T-cell (primary cell): ENCODE measurements around the gene ASAP3. TPM values are rescaled to one million over a fixed set of nuclear protein-coding genes. Genes with fewer than 3 reads are reported as not detected.
A peak's percentile ranks its signal among the peaks of the same experiment; 100 is the strongest.

Experiments
- ATAC-seq, 4 experiments: fragments of 200-7000 bp in 3 of 4; fragments of 150-1000 bp in 1 of 4; cut with Tn5 transposase; replicated peaks in 1 of 4; 1 replicate in 3 of 4; 2 replicates in 1 of 4; pipeline ENCODE4 v1.10.0; 2021; ENCODE audit warnings: moderate library complexity in 3 of 4, mild to moderate bottlenecking in 2 of 4, moderate number of reproducible peaks in 1 of 4
- CTCF ChIA-PET, 2 donors: fragments of 300-600 bp; sonication (Branson Sonifier 250); formaldehyde crosslinking; loops; one replicate each; lab custom pipeline; 2022; ENCODE audit warnings: antibody characterized with exemption in 2 of 2; lab: Charles Lee
- POLR2A ChIA-PET, 2 donors: fragments of 300-600 bp; sonication (Branson Sonifier 250); formaldehyde crosslinking; loops; one replicate each; lab custom pipeline; 2022; ENCODE audit warnings: antibody characterized with exemption in 2 of 2; lab: Charles Lee
- DNase-seq, 35 experiments: peaks; one replicate each; pipeline versions ENCODE4 v3.0.0 to v3.0.0-alpha.2; 2013 to 2023
- H3K27ac ChIP-seq: one replicate; pipeline ENCODE4 v1.5.1; 2013; ENCODE audit warnings: low read length
- H3K27me3 ChIP-seq, 2 experiments: replicated peaks in 1 of 2; 1 replicate in 1 of 2; 2 replicates in 1 of 2; pipeline versions ENCODE4 v1.6.1 to v1.7.0; 2013; ENCODE audit warnings: low read length in 1 of 2, mixed read lengths in 1 of 2; ENCODE audit not compliant: control insufficient read depth in 2 of 2, insufficient read depth in 2 of 2; ENCODE audit errors: extremely low read depth in 1 of 2
- H3K36me3 ChIP-seq, 2 donors: 1 replicate in 1 of 2; 2 replicates in 1 of 2; pipeline versions ENCODE4 v1.6.1 to v1.7.0; 2013; ENCODE audit warnings: low read length in 1 of 2; ENCODE audit not compliant: control insufficient read depth in 2 of 2, insufficient read depth in 1 of 2; ENCODE audit errors: extremely low read depth in 1 of 2
- H3K4me1 ChIP-seq, 2 experiments: 1 replicate in 1 of 2; 2 replicates in 1 of 2; pipeline versions ENCODE4 v1.6.1 to v1.7.0; 2013; ENCODE audit warnings: low read length in 2 of 2, mixed read lengths in 1 of 2; ENCODE audit not compliant: insufficient read depth in 2 of 2, control insufficient read depth in 1 of 2; ENCODE audit errors: extremely low read depth in 1 of 2
- H3K4me3 ChIP-seq, 2 donors: 1 replicate in 1 of 2; 2 replicates in 1 of 2; pipeline versions ENCODE4 v1.5.1 to v1.7.0; 2013; ENCODE audit warnings: mild to moderate bottlenecking in 2 of 2, low read length in 1 of 2, moderate library complexity in 1 of 2; ENCODE audit not compliant: control insufficient read depth in 1 of 2; ENCODE audit errors: extremely low read depth in 1 of 2
- H3K9me3 ChIP-seq: 2 replicates; pipeline ENCODE4 v1.7.0; 2013
- H3K27ac Mint-ChIP-seq, 2 donors: one replicate each; pipeline ENCODE4 v1.8.0; 2020 to 2021; ENCODE audit warnings: mild to moderate bottlenecking in 2 of 2, mixed read lengths in 2 of 2
- H3K27me3 Mint-ChIP-seq, 2 donors: one replicate each; pipeline ENCODE4 v1.8.0; 2021 to 2022; ENCODE audit warnings: mixed read lengths in 2 of 2
- H3K36me3 Mint-ChIP-seq: one replicate; pipeline ENCODE4 v1.8.0; 2021; ENCODE audit warnings: mixed read lengths
- H3K4me1 Mint-ChIP-seq, 3 donors: one replicate each; pipeline ENCODE4 v1.8.0; 2020 to 2022; ENCODE audit warnings: mixed read lengths in 3 of 3, mild to moderate bottlenecking in 1 of 3
- H3K4me3 Mint-ChIP-seq, 3 donors: one replicate each; pipeline ENCODE4 v1.8.0; 2020 to 2022; ENCODE audit warnings: mild to moderate bottlenecking in 3 of 3, mixed read lengths in 3 of 3, moderate library complexity in 3 of 3
- H3K9me3 Mint-ChIP-seq, 3 donors: one replicate each; pipeline ENCODE4 v1.8.0; 2020 to 2022; ENCODE audit warnings: mixed read lengths in 3 of 3
- WGBS: methylation state at CpG from one replicate; pipeline ENCODE4 v1.1.5; 2013; ENCODE audit warnings: missing lambda C conversion rate; ENCODE audit not compliant: insufficient coverage; 5-methylcytosine and 5-hydroxymethylcytosine counted together
- total RNA-seq, 35 experiments: library from RNA in 6 of 35; stranded (reverse) in 6 of 35; fragments of 120-200 nt in 1 of 35; gene quantifications; one replicate each; pipeline versions ENCODE4 v1.2.1 to v1.2.4 and lab custom pipeline; 2013 to 2026

ASAP3 gene
- total RNA-seq, 5 donors from 2014 or later (not counting 1 experiment from before 2014, with no cell fraction given): 1.2 to 2.8 (median 2.1) TPM

GRCh38 chr1:23402286-23403037 is 81.5 kb downstream of the ASAP3 start:
- no peak for ATAC-seq
- Histone ChIP-seq H3K9me3 (no peaks in the 10 kb centered on the region), H3K36me3 (no peaks in the 10 kb centered on the region), H3K27me3 (no peaks in the 10 kb centered on the region), H3K27ac (no peak overlapping the region), H3K4me3 (no peak overlapping the region), H3K4me1 (peaks cover 0 to 6% of the 10 kb centered on the region in 2 experiments)
- POLR2A ChIA-PET: interaction anchor here (0.6 to 0.7 kb wide), 2 partner anchors 24 to 211 kb away, joined by 3 to 6 read pairs; no protein-coding TSS in a partner anchor
- DNase-seq: peak in 1 of 35 experiments; percentile 4
- H3K27ac Mint-ChIP-seq: no peak overlapping the region
- H3K36me3 Mint-ChIP-seq: peaks cover 17% of the 10 kb centered on the region
- H3K27me3 Mint-ChIP-seq: no peaks in the 10 kb centered on the region
- WGBS: 91% methylated on average over 7 of the region's 11 CpGs
- CTCF ChIA-PET: interaction anchor here (0.7 to 1.2 kb wide), 2 partner anchors 13 to 31 kb away, joined by 3 read pairs; no protein-coding TSS in a partner anchor
- H3K4me3 Mint-ChIP-seq: no peak overlapping the region
- H3K4me1 Mint-ChIP-seq: peaks cover 10 to 12% (median 11%) of the 10 kb centered on the region in 3 donors
- no peaks in the 10 kb centered on the region for H3K9me3 Mint-ChIP-seq

GRCh38 chr1:23401313-23401712 is 82.7 kb downstream of the ASAP3 start:
- Histone ChIP-seq H3K4me3 (no peak overlapping the region), H3K36me3 (no peaks in the 10 kb centered on the region), H3K9me3 (no peaks in the 10 kb centered on the region), H3K27ac (no peak overlapping the region), H3K27me3 (no peaks in the 10 kb centered on the region), H3K4me1 (peaks cover 0 to 6% of the 10 kb centered on the region in 2 experiments)
- Mint-ChIP-seq H3K4me3 (no peak overlapping the region), H3K27ac (no peak overlapping the region), H3K36me3 (peaks cover 21% of the 10 kb centered on the region), H3K4me1 (peaks cover 10 to 12% (median 11%) of the 10 kb centered on the region in 3 donors), H3K9me3 (no peaks in the 10 kb centered on the region), H3K27me3 (no peaks in the 10 kb centered on the region)
- ATAC-seq (no peak), DNase-seq (no peak)
- WGBS: 92% methylated on average over 2 of the region's 6 CpGs
- POLR2A ChIA-PET: interaction anchor here in 1 of 2 donors (0.6 kb wide), 1 partner anchor 1041 kb away, joined by 3 read pairs; no protein-coding TSS in a partner anchor
- CTCF ChIA-PET: no interaction called here

GRCh38 chr1:23400324-23401114 is 83.5 kb downstream of the ASAP3 start:
- Mint-ChIP-seq H3K4me3 (no peak overlapping the region), H3K27ac (no peak overlapping the region), H3K9me3 (no peaks in the 10 kb centered on the region), H3K27me3 (no peaks in the 10 kb centered on the region), H3K4me1 (peaks cover 10 to 12% (median 11%) of the 10 kb centered on the region in 3 donors), H3K36me3 (peaks cover 24% of the 10 kb centered on the region)
- ATAC-seq (no peak), DNase-seq (no peak)
- Histone ChIP-seq H3K4me1 (peaks cover 0 to 6% of the 10 kb centered on the region in 2 experiments), H3K27me3 (no peaks in the 10 kb centered on the region), H3K9me3 (no peaks in the 10 kb centered on the region), H3K36me3 (no peaks in the 10 kb centered on the region), H3K27ac (no peak overlapping the region), H3K4me3 (no peak overlapping the region)
- POLR2A ChIA-PET: no interaction called here
- CTCF ChIA-PET: interaction anchor here in 1 of 2 donors (0.6 to 0.7 kb wide), 2 partner anchors 22 to 1903 kb away, joined by 3 read pairs; no protein-coding TSS in a partner anchor
- 100% methylated on average over 2 of the region's 5 CpGs for WGBS

GRCh38 chr1:23399229-23399628 is 84.8 kb downstream of the ASAP3 start:
- H3K27me3 ChIP-seq: no peaks in the 10 kb centered on the region
- Mint-ChIP-seq H3K36me3 (peaks cover 30% of the 10 kb centered on the region), H3K4me1 (peaks cover 7 to 9% (median 7%) of the 10 kb centered on the region in 3 donors), H3K27me3 (no peaks in the 10 kb centered on the region), H3K27ac (no peak overlapping the region), H3K4me3 (no peak overlapping the region), H3K9me3 (no peaks in the 10 kb centered on the region)
- DNase-seq (no peak), ATAC-seq (no peak)
- no CpG with 5 or more reads among the region's 1 CpG for WGBS
- H3K4me1 ChIP-seq: peaks cover 0 to 6% of the 10 kb centered on the region in 2 experiments
- H3K4me3 ChIP-seq: no peak overlapping the region
- POLR2A ChIA-PET: no interaction called here
- no peak overlapping the region for H3K27ac ChIP-seq
- H3K36me3 ChIP-seq: peaks cover 3% of the 10 kb centered on the region in 2 donors
- no peaks in the 10 kb centered on the region for H3K9me3 ChIP-seq
- CTCF ChIA-PET: no interaction called here

GRCh38 chr1:23397908-23398307 is 86.1 kb downstream of the ASAP3 start:
- ChIA-PET CTCF (no interaction called here), POLR2A (interaction anchor here in 1 of 2 donors (0.6 kb wide), 1 partner anchor 58 kb away, joined by 4 read pairs; no protein-coding TSS in a partner anchor)
- Mint-ChIP-seq H3K27me3 (no peaks in the 10 kb centered on the region), H3K27ac (no peak overlapping the region), H3K36me3 (peaks cover 30% of the 10 kb centered on the region), H3K4me3 (no peak overlapping the region), H3K9me3 (no peaks in the 10 kb centered on the region), H3K4me1 (no peaks in the 10 kb centered on the region)
- DNase-seq: no peak
- Histone ChIP-seq H3K36me3 (peaks cover 3% of the 10 kb centered on the region in 2 donors), H3K27ac (no peak overlapping the region), H3K4me3 (no peak overlapping the region), H3K4me1 (no peaks in the 10 kb centered on the region), H3K9me3 (no peaks in the 10 kb centered on the region), H3K27me3 (no peaks in the 10 kb centered on the region)
- WGBS: no CpG with 5 or more reads among the region's 7 CpGs
- no peak for ATAC-seq

GRCh38 chr1:23396380-23396779 is 87.6 kb downstream of the ASAP3 start:
- DNase-seq: no peak
- Histone ChIP-seq H3K4me3 (no peak overlapping the region), H3K27ac (no peak overlapping the region), H3K36me3 (peaks cover 3% of the 10 kb centered on the region in 2 donors), H3K9me3 (no peaks in the 10 kb centered on the region), H3K27me3 (no peaks in the 10 kb centered on the region), H3K4me1 (no peaks in the 10 kb centered on the region)
- Mint-ChIP-seq H3K4me1 (no peaks in the 10 kb centered on the region), H3K27me3 (no peaks in the 10 kb centered on the region), H3K4me3 (no peak overlapping the region), H3K9me3 (no peaks in the 10 kb centered on the region), H3K36me3 (peaks cover 25% of the 10 kb centered on the region), H3K27ac (no peak overlapping the region)
- POLR2A ChIA-PET: no interaction called here
- no CpG with 5 or more reads among the region's 2 CpGs for WGBS
- CTCF ChIA-PET: no interaction called here
- ATAC-seq: no peak
